Measurements from ENCODE around the gene ZFYVE28. TPM values are rescaled to one million over a fixed set of nuclear protein-coding genes. Genes with fewer than 3 reads are reported as not detected.

Gene ZFYVE28
- total and polyA plus RNA-seq, 10 of the 15 experiments (the other 5 are each of a cell fraction or from before 2014, with no cell fraction given): 0.06 to 1.9 (median 0.22) TPM; not detected in 1

DNA sequence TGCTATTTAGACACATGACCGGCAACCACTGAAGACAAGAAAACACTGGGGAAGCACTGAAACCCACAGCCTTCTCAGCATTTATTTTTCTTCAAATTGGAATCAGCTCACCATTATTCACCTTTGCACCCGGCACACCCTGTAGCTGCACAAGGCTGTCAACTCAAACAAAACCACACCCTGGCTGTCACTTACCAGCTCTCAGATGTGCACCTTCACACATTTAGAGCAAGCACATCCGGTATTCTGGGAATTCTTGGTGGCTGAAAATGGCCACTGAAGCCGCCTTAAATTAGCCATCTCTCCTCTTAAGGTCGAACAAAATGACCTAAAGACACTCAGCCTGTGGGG, 5.9 kb downstream of the ZFYVE28 start (continued):
- TF ChIP-seq, protein P1, sequence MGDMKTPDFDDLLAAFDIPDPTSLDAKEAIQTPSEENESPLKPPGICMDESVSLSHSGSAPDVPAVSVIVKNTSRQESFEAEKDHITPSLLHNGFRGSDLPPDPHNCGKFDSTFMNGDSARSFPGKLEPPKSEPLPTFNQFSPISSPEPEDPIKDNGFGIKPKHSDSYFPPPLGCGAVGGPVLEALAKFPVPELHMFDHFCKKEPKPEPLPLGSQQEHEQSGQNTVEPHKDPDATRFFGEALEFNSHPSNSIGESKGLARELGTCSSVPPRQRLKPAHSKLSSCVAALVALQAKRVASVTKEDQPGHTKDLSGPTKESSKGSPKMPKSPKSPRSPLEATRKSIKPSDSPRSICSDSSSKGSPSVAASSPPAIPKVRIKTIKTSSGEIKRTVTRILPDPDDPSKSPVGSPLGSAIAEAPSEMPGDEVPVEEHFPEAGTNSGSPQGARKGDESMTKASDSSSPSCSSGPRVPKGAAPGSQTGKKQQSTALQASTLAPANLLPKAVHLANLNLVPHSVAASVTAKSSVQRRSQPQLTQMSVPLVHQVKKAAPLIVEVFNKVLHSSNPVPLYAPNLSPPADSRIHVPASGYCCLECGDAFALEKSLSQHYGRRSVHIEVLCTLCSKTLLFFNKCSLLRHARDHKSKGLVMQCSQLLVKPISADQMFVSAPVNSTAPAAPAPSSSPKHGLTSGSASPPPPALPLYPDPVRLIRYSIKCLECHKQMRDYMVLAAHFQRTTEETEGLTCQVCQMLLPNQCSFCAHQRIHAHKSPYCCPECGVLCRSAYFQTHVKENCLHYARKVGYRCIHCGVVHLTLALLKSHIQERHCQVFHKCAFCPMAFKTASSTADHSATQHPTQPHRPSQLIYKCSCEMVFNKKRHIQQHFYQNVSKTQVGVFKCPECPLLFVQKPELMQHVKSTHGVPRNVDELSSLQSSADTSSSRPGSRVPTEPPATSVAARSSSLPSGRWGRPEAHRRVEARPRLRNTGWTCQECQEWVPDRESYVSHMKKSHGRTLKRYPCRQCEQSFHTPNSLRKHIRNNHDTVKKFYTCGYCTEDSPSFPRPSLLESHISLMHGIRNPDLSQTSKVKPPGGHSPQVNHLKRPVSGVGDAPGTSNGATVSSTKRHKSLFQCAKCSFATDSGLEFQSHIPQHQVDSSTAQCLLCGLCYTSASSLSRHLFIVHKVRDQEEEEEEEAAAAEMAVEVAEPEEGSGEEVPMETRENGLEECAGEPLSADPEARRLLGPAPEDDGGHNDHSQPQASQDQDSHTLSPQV (IDR thresholded peaks at IDR 0.05): no peak
- no peak; the same call in 1 of the 2 replicates for TF ChIP-seq NBN (IDR thresholded peaks at IDR 0.05)
- TF ChIP-seq EZH2 (IDR thresholded peaks at IDR 0.05; ENCODE audit: borderline replicate concordance, control insufficient read depth, low read depth, low read length): no peak
- TF ChIP-seq IKZF1 (conservative IDR thresholded peaks at IDR 0.05): 0 out of 2 replicates have a peak, but pooled peaks have one; percentile 2
- TF ChIP-seq, protein P2, sequence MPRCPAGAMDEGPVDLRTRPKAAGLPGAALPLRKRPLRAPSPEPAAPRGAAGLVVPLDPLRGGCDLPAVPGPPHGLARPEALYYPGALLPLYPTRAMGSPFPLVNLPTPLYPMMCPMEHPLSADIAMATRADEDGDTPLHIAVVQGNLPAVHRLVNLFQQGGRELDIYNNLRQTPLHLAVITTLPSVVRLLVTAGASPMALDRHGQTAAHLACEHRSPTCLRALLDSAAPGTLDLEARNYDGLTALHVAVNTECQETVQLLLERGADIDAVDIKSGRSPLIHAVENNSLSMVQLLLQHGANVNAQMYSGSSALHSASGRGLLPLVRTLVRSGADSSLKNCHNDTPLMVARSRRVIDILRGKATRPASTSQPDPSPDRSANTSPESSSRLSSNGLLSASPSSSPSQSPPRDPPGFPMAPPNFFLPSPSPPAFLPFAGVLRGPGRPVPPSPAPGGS (IDR thresholded peaks at IDR 0.05; ENCODE audit: borderline replicate concordance, insufficient read depth, low read depth, low read length, poor library complexity, severe bottlenecking): no peak
- no peak for TF ChIP-seq TBL1XR1 (IDR thresholded peaks at IDR 0.05; ENCODE audit: low read depth, low read length)
- no peak for TF ChIP-seq FOXM1 (IDR thresholded peaks at IDR 0.05; ENCODE audit: low read depth, low read length)

Data from GM12878 (cell line).